ENCODE measurements around the gene RELB.

RELB gene

GRCh38 chr19:45063851-45064801 lies 62.9 kb downstream of the RELB start:
- no peak for DNase-seq

GRCh38 chr19:45066921-45067661 lies 65.8 kb downstream of the RELB start:
- no peak for DNase-seq

- DNase-seq, result no peak
Observed at GRCh38 chr19:45068041-45068440, 66.8 kb downstream of the RELB start.

- DNase-seq, result no peak
Observed at GRCh38 chr19:45069056-45069455, 67.8 kb downstream of the RELB start.

- DNase-seq, result no peak
Observed at GRCh38 chr19:45070214-45070613, 69.0 kb downstream of the RELB start.

DNA sequence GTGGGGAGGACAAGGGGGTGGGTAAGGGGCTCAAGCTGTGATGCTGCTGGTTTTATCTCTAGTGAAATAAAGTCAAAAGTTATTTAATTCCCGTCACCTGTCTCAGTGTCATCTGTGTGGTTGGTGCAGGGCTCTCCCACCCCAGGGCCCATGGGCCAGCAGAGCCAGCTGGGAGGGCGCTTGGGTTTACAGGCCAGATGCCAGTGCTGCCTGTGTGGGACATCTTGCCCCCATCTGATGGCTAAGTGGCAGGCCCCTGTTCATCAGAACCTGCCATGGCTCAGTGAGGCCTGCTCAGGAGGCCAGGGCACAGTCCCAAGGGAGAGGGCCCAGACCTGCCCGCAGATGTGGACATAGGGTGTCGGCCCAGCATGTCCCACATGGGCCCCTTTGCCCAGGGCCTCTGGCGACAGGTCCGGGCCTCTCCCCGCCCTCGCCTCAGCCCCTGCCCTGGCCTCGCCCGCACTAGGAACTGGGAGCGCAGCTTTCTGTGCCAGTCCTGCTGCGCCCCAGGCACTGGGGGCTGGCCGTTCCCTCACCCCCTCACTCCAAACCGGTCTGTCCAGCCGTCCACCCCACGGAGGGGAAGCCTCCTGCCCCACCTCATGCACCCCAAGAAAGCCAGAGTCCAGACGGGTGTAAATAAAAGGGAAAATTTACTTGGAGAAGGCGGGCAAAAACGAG lies 69.7 kb downstream of the RELB start:
- no peak for DNase-seq

GRCh38 chr19:45071545-45071938 lies 70.3 kb downstream of the RELB start:
- DNase-seq, result no peak

GRCh38 chr19:45071969-45072790 lies 70.9 kb downstream of the RELB start:
- no peak for DNase-seq

GRCh38 chr19:45074744-45075300 lies 73.6 kb downstream of the RELB start:
- DNase-seq, result no peak

GRCh38 chr19:45075301-45076028 lies 74.2 kb downstream of the RELB start:
- peak; percentile 65 to 87 for DNase-seq

GRCh38 chr19:45076029-45076850 lies 75.0 kb downstream of the RELB start, which contains the start of gene ZNF296:
Gene ZNF296 (minus strand): TSS chr19:45076478. CDS start chr19:45076373, 105 bp downstream.
- peak; percentile 21 to 71 for DNase-seq

- DNase-seq, result no peak
Observed at GRCh38 chr19:45076851-45077730, 75.8 kb downstream of the RELB start.

DNA sequence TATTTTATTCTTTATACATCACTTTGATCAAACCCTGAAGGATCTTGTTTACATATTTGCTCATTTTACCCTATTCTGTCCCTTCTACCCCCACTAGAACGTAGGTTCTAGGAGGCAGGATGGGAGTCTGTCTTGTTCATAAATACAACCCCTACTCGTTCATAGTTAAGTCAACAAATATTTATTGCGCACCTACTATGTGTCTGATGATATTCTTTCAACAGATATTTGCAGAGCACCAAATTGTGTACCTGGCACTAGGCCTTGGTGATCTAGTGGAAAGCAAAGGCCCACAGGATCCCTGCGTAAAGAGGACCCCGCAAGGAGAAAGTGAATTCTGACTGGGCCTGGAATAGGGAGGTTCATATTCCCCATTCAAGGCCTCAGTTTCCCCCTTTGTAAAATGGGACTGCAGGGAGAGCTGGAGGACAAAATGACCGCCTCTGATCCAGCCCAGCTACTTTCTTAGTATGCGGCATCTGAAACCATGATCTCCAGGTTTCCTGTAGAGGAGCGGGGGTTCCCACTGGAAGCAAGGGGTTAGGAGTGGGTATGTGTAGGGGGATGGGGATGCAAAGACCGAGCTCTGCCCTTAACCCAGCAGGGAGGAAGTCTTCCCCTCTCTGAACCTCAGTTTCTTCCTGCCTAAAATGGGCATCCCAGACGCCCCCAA lies 77.3 kb downstream of the RELB start:
- no peak for DNase-seq

- peak; percentile 10 to 53 for DNase-seq
Observed at GRCh38 chr19:45079063-45079910, 78.0 kb downstream of the RELB start, which contains the start of gene GEMIN7. Gene GEMIN7 (plus strand): TSS chr19:45079260. CDS start chr19:45090115, 10,855 bp downstream.

- no peak for DNase-seq
Observed at GRCh38 chr19:45079911-45080370, 78.7 kb downstream of the RELB start.

GRCh38 chr19:45082170-45082569 lies 80.9 kb downstream of the RELB start:
- no peak for DNase-seq

GRCh38 chr19:45086480-45086879 lies 85.2 kb downstream of the RELB start:
- no peak for DNase-seq

Data from bone marrow (tissue), 2 donors.